Esophagus squamous epithelium (tissue), 4 donors: Measurements from ENCODE around the gene INAFM2.

Experiments used
- POLR2A ChIP-seq, 4 donors: fragments of 450-650 bp; IDR thresholded peaks; one replicate each; pipeline ENCODE4 v1.6.1; 2017; ENCODE audit warnings: antibody characterized with exemption in 4 of 4, mild to moderate bottlenecking in 4 of 4, moderate library complexity in 3 of 4
- TF ChIP-seq, protein P1 (sequence below), 6 experiments: fragments of 450-650 bp in 4 of 6; fragments of 200-600 bp in 2 of 6; sonication (generic) in 2 of 6; IDR thresholded peaks; one replicate each; pipeline ENCODE4 v1.5.1; 2016 to 2019; ENCODE audit warnings: antibody characterized with exemption in 6 of 6, mild to moderate bottlenecking in 4 of 6, moderate library complexity in 4 of 6

DNA sequence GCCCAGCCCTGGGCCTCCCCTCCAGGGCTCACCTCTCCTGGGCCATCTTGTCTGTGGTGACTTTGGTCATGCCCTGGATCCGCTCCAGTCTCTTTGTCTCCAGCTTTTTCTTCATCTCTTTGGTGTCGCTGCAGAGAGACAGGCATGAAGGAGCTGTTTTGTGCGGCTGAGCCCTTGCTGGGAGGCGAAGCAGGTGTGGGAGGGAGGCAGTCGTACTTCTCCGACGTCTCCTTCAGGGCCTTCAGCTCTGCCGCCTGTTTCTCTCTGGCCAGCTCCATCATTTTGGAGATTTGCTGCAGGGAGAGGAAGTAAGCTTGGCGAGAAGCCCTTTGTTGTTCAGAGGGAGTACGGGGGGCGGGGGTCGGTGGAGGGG is 33.0 kb upstream of the INAFM2 start:
- no peak for TF ChIP-seq POLR2A (IDR thresholded peaks at IDR 0.05)
- TF ChIP-seq, protein P1, sequence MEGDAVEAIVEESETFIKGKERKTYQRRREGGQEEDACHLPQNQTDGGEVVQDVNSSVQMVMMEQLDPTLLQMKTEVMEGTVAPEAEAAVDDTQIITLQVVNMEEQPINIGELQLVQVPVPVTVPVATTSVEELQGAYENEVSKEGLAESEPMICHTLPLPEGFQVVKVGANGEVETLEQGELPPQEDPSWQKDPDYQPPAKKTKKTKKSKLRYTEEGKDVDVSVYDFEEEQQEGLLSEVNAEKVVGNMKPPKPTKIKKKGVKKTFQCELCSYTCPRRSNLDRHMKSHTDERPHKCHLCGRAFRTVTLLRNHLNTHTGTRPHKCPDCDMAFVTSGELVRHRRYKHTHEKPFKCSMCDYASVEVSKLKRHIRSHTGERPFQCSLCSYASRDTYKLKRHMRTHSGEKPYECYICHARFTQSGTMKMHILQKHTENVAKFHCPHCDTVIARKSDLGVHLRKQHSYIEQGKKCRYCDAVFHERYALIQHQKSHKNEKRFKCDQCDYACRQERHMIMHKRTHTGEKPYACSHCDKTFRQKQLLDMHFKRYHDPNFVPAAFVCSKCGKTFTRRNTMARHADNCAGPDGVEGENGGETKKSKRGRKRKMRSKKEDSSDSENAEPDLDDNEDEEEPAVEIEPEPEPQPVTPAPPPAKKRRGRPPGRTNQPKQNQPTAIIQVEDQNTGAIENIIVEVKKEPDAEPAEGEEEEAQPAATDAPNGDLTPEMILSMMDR (IDR thresholded peaks at IDR 0.05), result no peak
